GM21528 (cell line): ENCODE data around the gene MRPS12.

Experiments used
- ATAC-seq: cut with Tn5 transposase; IDR thresholded peaks from one replicate; pipeline ENCODE4 v1.9.1; 2021; ENCODE audit warnings: mild to moderate bottlenecking, moderate library complexity; ENCODE audit not compliant: unreplicated experiment, low FRiP score

MRPS12 gene

GRCh38 chr19:38970664-38971532, 40.2 kb downstream of the MRPS12 start:
- ATAC-seq = no peak

- ATAC-seq = no peak
These were observed 40.9 kb downstream of the MRPS12 start for GRCh38 chr19:38971672-38972071.

GRCh38 chr19:38974624-38975213, 44.0 kb downstream of the MRPS12 start:
- no peak for ATAC-seq

- no peak for ATAC-seq
These were observed 44.6 kb downstream of the MRPS12 start, which contains the start of gene FBXO17 for GRCh38 chr19:38975214-38975860. Gene FBXO17 (minus strand): TSS chr19:38975742. CDS start chr19:38950319, 25,423 bp downstream.

GRCh38 chr19:38975861-38976271, 45.1 kb downstream of the MRPS12 start:
- no peak for ATAC-seq

GRCh38 chr19:38977445-38978325, 46.9 kb downstream of the MRPS12 start:
- ATAC-seq = peak; percentile 61

- no peak for ATAC-seq
These were observed 47.6 kb downstream of the MRPS12 start for GRCh38 chr19:38978326-38978689.

GRCh38 chr19:38979812-38980211, 49.1 kb downstream of the MRPS12 start:
- no peak for ATAC-seq

GRCh38 chr19:38980583-38981374, 50.0 kb downstream of the MRPS12 start:
- no peak for ATAC-seq
